Sigmoid colon (tissue), 7 donors: ENCODE data around the gene ABHD13. TPM values are rescaled to one million over a fixed set of nuclear protein-coding genes. Genes with fewer than 3 reads are reported as not detected.

Experiments used
- DNase-seq: peaks from one replicate; pipeline ENCODE4 v3.0.0-alpha.2; 2019
- H3K27ac ChIP-seq, 4 donors: fragments of 200-600 bp; sonication (generic); one replicate each; pipeline ENCODE4 v1.5.1; 2016 to 2019; ENCODE audit warnings: mild to moderate bottlenecking in 1 of 4
- H3K27me3 ChIP-seq, 3 donors: fragments of 200-600 bp; sonication (generic); one replicate each; pipeline ENCODE4 v1.5.1; 2019; ENCODE audit warnings: mild to moderate bottlenecking in 1 of 3
- H3K36me3 ChIP-seq, 4 donors: fragments of 200-600 bp; sonication (generic); one replicate each; pipeline ENCODE4 v1.5.1; 2016 to 2019
- H3K4me1 ChIP-seq, 4 donors: fragments of 200-600 bp; sonication (generic); one replicate each; pipeline ENCODE4 v1.5.1; 2017 to 2019
- H3K4me3 ChIP-seq, 4 donors: fragments of 200-600 bp; sonication (generic); one replicate each; pipeline ENCODE4 v1.5.1; 2017 to 2019; ENCODE audit warnings: mild to moderate bottlenecking in 2 of 4, moderate library complexity in 1 of 4
- H3K9me3 ChIP-seq, 4 donors: fragments of 200-600 bp in 3 of 4; sonication (generic) in 3 of 4; one replicate each; pipeline versions ENCODE4 v1.5.1 to v1.6.1; 2013 to 2019
- CTCF ChIP-seq, 4 experiments: fragments of 450-650 bp in 3 of 4; fragments of 200-600 bp in 1 of 4; IDR thresholded peaks; one replicate each; pipeline ENCODE4 v1.5.1; 2016 to 2019; ENCODE audit warnings: antibody characterized with exemption in 4 of 4, mild to moderate bottlenecking in 3 of 4, moderate library complexity in 2 of 4
- EP300 ChIP-seq, 4 donors: sonication (generic); formaldehyde crosslinking; IDR thresholded peaks; one replicate each; pipeline ENCODE4 v1.6.1; 2017; ENCODE audit warnings: antibody characterized with exemption in 4 of 4
- POLR2A ChIP-seq, 2 donors: fragments of 450-650 bp; IDR thresholded peaks; one replicate each; pipeline ENCODE4 v1.6.1; 2016; ENCODE audit warnings: antibody characterized with exemption in 2 of 2, mild to moderate bottlenecking in 2 of 2, moderate library complexity in 2 of 2
- POLR2AphosphoS5 ChIP-seq, 4 donors: sonication (generic); formaldehyde crosslinking; IDR thresholded peaks; one replicate each; pipeline ENCODE4 v1.6.1; 2017; ENCODE audit warnings: antibody characterized with exemption in 4 of 4
- WGBS, 2 donors: extraction: QIAGEN DNeasy Blood & Tissue Kit; methylation state at CpG; one replicate each; pipeline ENCODE4 v1.1.7; 2013; 5-methylcytosine and 5-hydroxymethylcytosine counted together
- intact Hi-C: fragments of 100-400 bp; cut with DNase I; formaldehyde crosslinking; loops from one replicate; pipeline ENCODE4 v1.15.1; 2023
- polyA plus RNA-seq, 3 donors: library from polyadenylated mRNA; stranded (reverse); fragments of 200-250 nt; gene quantifications; one replicate each; pipeline ENCODE4 v1.2.3, GENCODE V29; 2013
- total RNA-seq, 4 donors: library from RNA; depleted of rRNA; stranded (reverse); fragments of >200 nt; gene quantifications; one replicate each; pipeline ENCODE4 v1.1.0, GENCODE V29; 2016
- donor health status: healthy with polysubstance abuse.
- donor health status: Bipolar disorder and iron deficiency.
- donor health status: healthy.

Gene ABHD13
- total and polyA plus RNA-seq, 7 donors: 4.2 to 15.7 (median 13.0) TPM

DNA sequence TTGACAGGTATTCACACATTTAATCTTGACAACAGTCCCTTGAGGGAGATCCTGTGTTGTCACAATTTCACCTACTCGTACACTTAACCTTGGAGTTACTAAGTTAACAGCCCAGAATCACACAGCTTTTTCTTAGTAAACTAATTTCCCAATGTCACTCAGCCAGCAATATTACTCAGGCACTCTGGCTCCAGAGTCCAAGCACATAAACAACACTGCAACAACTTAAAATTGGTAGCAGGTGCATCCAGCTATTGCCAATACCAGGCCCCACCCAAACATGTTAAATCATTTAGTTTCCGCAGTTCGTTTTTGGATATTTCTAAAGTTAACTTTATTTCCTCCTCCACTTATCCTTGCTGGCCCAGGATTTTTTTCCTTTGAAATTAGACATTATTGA lies 35.5 kb upstream of the ABHD13 start:
- 7 to 55% methylated on average over 3 of the region's 3 CpGs for WGBS, 2 donors
- TF ChIP-seq POLR2AphosphoS5 (IDR thresholded peaks at IDR 0.05) (no peak), EP300 (IDR thresholded peaks at IDR 0.05) (no peak), POLR2A (IDR thresholded peaks at IDR 0.05) (no peak), CTCF (IDR thresholded peaks at IDR 0.05) (no peak)
- H3K4me1 ChIP-seq: no peaks in the 10 kb centered on the region
- no peaks in the 10 kb centered on the region for H3K27me3 ChIP-seq
- H3K27ac ChIP-seq: no peak overlapping the region
- intact Hi-C loops: no loop called here
- no peak overlapping the region for H3K4me3 ChIP-seq
- DNase-seq: no peak
- H3K36me3 ChIP-seq: no peaks in the 10 kb centered on the region
- no peaks in the 10 kb centered on the region for H3K9me3 ChIP-seq

GRCh38 chr13:108185223-108185622 lies 33.0 kb upstream of the ABHD13 start:
- TF ChIP-seq POLR2A (IDR thresholded peaks at IDR 0.05) (no peak), POLR2AphosphoS5 (IDR thresholded peaks at IDR 0.05) (no peak), EP300 (IDR thresholded peaks at IDR 0.05) (no peak), CTCF (IDR thresholded peaks at IDR 0.05) (no peak)
- WGBS, 2 donors: 76 to 88% methylated on average over 3 of the region's 3 CpGs
- no peak for DNase-seq
- Histone ChIP-seq H3K27ac (no peak overlapping the region), H3K36me3 (no peaks in the 10 kb centered on the region), H3K4me1 (no peaks in the 10 kb centered on the region), H3K4me3 (no peak overlapping the region), H3K9me3 (no peaks in the 10 kb centered on the region), H3K27me3 (no peaks in the 10 kb centered on the region)
- intact Hi-C loops: no loop called here

- H3K4me1 ChIP-seq: no peaks in the 10 kb centered on the region
- intact Hi-C loops: no loop called here
- no peak for DNase-seq
- H3K9me3 ChIP-seq: no peaks in the 10 kb centered on the region
- TF ChIP-seq EP300 (IDR thresholded peaks at IDR 0.05): no peak
- TF ChIP-seq POLR2A (IDR thresholded peaks at IDR 0.05): no peak
- TF ChIP-seq POLR2AphosphoS5 (IDR thresholded peaks at IDR 0.05): no peak
- no peaks in the 10 kb centered on the region for H3K27me3 ChIP-seq
- no peak overlapping the region for H3K27ac ChIP-seq
- 14 to 55% methylated on average over 2 of the region's 2 CpGs for WGBS, 2 donors
- no peaks in the 10 kb centered on the region for H3K36me3 ChIP-seq
- H3K4me3 ChIP-seq: no peak overlapping the region
Measured at GRCh38 chr13:108188260-108188659, 29.9 kb upstream of the ABHD13 start.

- intact Hi-C loops: no loop called here
- Histone ChIP-seq H3K9me3 (no peaks in the 10 kb centered on the region), H3K4me1 (no peaks in the 10 kb centered on the region), H3K27me3 (no peaks in the 10 kb centered on the region), H3K36me3 (no peaks in the 10 kb centered on the region), H3K27ac (no peak overlapping the region), H3K4me3 (no peak overlapping the region)
- DNase-seq: no peak
- 50 to 68% methylated on average over 3 of the region's 3 CpGs for WGBS, 2 donors
- no peak for TF ChIP-seq CTCF (IDR thresholded peaks at IDR 0.05)
- no peak for TF ChIP-seq POLR2A (IDR thresholded peaks at IDR 0.05)
- no peak for TF ChIP-seq POLR2AphosphoS5 (IDR thresholded peaks at IDR 0.05)
Measured at GRCh38 chr13:108190897-108191296, 27.3 kb upstream of the ABHD13 start.

GRCh38 chr13:108193806-108194205 lies 24.4 kb upstream of the ABHD13 start:
- H3K36me3 ChIP-seq: no peaks in the 10 kb centered on the region
- H3K9me3 ChIP-seq: no peaks in the 10 kb centered on the region
- TF ChIP-seq EP300 (IDR thresholded peaks at IDR 0.05): no peak
- no peak for TF ChIP-seq POLR2A (IDR thresholded peaks at IDR 0.05)
- no peak for TF ChIP-seq POLR2AphosphoS5 (IDR thresholded peaks at IDR 0.05)
- no peak for TF ChIP-seq CTCF (IDR thresholded peaks at IDR 0.05)
- no peak for DNase-seq
- intact Hi-C loops: no loop called here
- no peaks in the 10 kb centered on the region for H3K27me3 ChIP-seq
- H3K4me1 ChIP-seq: no peaks in the 10 kb centered on the region
- no peak overlapping the region for H3K27ac ChIP-seq
- no peak overlapping the region for H3K4me3 ChIP-seq
